H1 (cell line): ENCODE results near the gene ALG5. TPM values are rescaled to one million over a fixed set of nuclear protein-coding genes. Genes with fewer than 3 reads are reported as not detected.

Experiments used
- CTCF ChIA-PET: fragments of 300-600 bp; sonication (Branson Sonifier 250); formaldehyde crosslinking; loops from one replicate; lab custom pipeline; 2021; ENCODE audit not compliant: partially characterized antibody; lab: Charles Lee
- POLR2A ChIA-PET: fragments of 300-600 bp; sonication (Branson Sonifier 250); formaldehyde crosslinking; loops from one replicate; lab custom pipeline; 2021; ENCODE audit warnings: inconsistent platforms; ENCODE audit not compliant: partially characterized antibody; lab: Charles Lee
- DNase-seq, 2 experiments: peaks; one replicate each; pipeline versions ENCODE4 v3.0.0 to v3.0.0-alpha.2; 2010 to 2022; ENCODE audit warnings: low spot score in 2 of 2, low read depth in 1 of 2, mixed read lengths in 1 of 2
- FAIRE-seq: peaks from 2 replicates; lab custom pipeline; 2011; peaks lifted over from hg19 to GRCh38; lab: Jason Lieb, UNC
- H2AFZ ChIP-seq: 2 replicates; pipeline ENCODE4 v1.8.1; 2012; ENCODE audit warnings: low read length, inconsistent platforms
- H2AK5ac ChIP-seq: 2 replicates; pipeline ENCODE4 v1.6.1; 2013; ENCODE audit warnings: low read depth, low read length
- H2BK120ac ChIP-seq: replicated peaks from 2 replicates; pipeline ENCODE3; 2013; ENCODE audit warnings: low read depth, low read length, inconsistent platforms
- H2BK12ac ChIP-seq: 2 replicates; pipeline ENCODE4 v1.6.1; 2013; ENCODE audit warnings: low read depth, low read length
- H2BK15ac ChIP-seq: 2 replicates; pipeline ENCODE4 v1.6.1; 2013; ENCODE audit warnings: low read length
- H2BK20ac ChIP-seq: 2 replicates; pipeline ENCODE4 v1.6.1; 2013; ENCODE audit warnings: low read length
- H2BK5ac ChIP-seq: 2 replicates; pipeline ENCODE4 v1.6.1; 2013; ENCODE audit warnings: low read depth, low read length
- H3K14ac ChIP-seq: 2 replicates; pipeline ENCODE4 v1.6.1; 2013; ENCODE audit warnings: inconsistent platforms; ENCODE audit not compliant: insufficient read length
- H3K18ac ChIP-seq: 2 replicates; pipeline ENCODE4 v1.6.1; 2013; ENCODE audit warnings: low read length; ENCODE audit errors: extremely low read depth
- H3K23ac ChIP-seq: 2 replicates; pipeline ENCODE4 v1.6.1; 2013; ENCODE audit warnings: inconsistent platforms; ENCODE audit not compliant: insufficient read length
- H3K23me2 ChIP-seq: 2 replicates; pipeline ENCODE4 v1.6.1; 2013; ENCODE audit warnings: low read depth, low read length
- H3K27ac ChIP-seq: 2 replicates; pipeline ENCODE4 v1.6.1; 2011; ENCODE audit warnings: low read depth, low read length, inconsistent platforms
- H3K27me3 ChIP-seq, 4 experiments: replicated peaks in 1 of 4; 1 replicate in 1 of 4; 2 replicates in 3 of 4; pipeline versions ENCODE4 v1.6.1 to v1.8.1; 2011 to 2013; ENCODE audit warnings: low read length in 3 of 4, mild to moderate bottlenecking in 3 of 4, inconsistent platforms in 2 of 4, mixed read lengths in 2 of 4, moderate library complexity in 1 of 4; ENCODE audit not compliant: control insufficient read depth in 3 of 4, insufficient read depth in 3 of 4; ENCODE audit errors: extremely low read depth in 1 of 4
- H3K36me3 ChIP-seq, 4 experiments: 2 replicates each; pipeline versions ENCODE4 v1.6.1 to v1.8.1; 2011 to 2013; ENCODE audit warnings: mild to moderate bottlenecking in 4 of 4, low read length in 3 of 4, moderate library complexity in 2 of 4, control low read depth in 1 of 4, inconsistent platforms in 1 of 4; ENCODE audit not compliant: insufficient read depth in 4 of 4, control insufficient read depth in 2 of 4
- H3K4ac ChIP-seq: replicated peaks from 2 replicates; pipeline ENCODE3; 2013; ENCODE audit warnings: low read length, low read depth, mixed read lengths, inconsistent platforms; ENCODE audit not compliant: insufficient read length
- H3K4me1 ChIP-seq, 4 experiments: replicated peaks in 1 of 4; 1 replicate in 1 of 4; 2 replicates in 3 of 4; pipeline versions ENCODE4 v1.6.1 to v1.8.1; 2011 to 2013; ENCODE audit warnings: low read length in 3 of 4, inconsistent platforms in 2 of 4, mixed read lengths in 1 of 4; ENCODE audit not compliant: insufficient read depth in 4 of 4, control insufficient read depth in 3 of 4
- H3K4me2 ChIP-seq, 2 experiments: 2 replicates each; pipeline versions ENCODE4 v1.6.1 to v1.8.1; 2011 to 2013; ENCODE audit warnings: low read depth in 2 of 2, low read length in 2 of 2, control low read depth in 1 of 2, inconsistent platforms in 1 of 2, mild to moderate bottlenecking in 1 of 2; ENCODE audit not compliant: insufficient read depth in 1 of 2
- H3K4me3 ChIP-seq, 4 experiments: fragments of 200-600, 300-600 bp in 1 of 4; sonication (generic), shearing (Covaris generic), sonication (Bioruptor Twin) in 1 of 4; 2 replicates each; pipeline versions ENCODE4 v1.5.1 to v1.8.1; 2011 to 2016; ENCODE audit warnings: low read length in 4 of 4, low read depth in 3 of 4, control low read depth in 2 of 4, inconsistent platforms in 2 of 4, mild to moderate bottlenecking in 2 of 4, mixed read lengths in 1 of 4, moderate library complexity in 1 of 4; ENCODE audit not compliant: insufficient read depth in 2 of 4; ENCODE audit errors: extremely low read depth in 1 of 4
- H3K56ac ChIP-seq: replicated peaks from 2 replicates; pipeline ENCODE3; 2013; ENCODE audit warnings: low read depth, mild to moderate bottlenecking, mixed read lengths, low read length, inconsistent platforms; ENCODE audit not compliant: insufficient read length
- H3K79me1 ChIP-seq: 2 replicates; pipeline ENCODE4 v1.6.1; 2013; ENCODE audit warnings: low read depth, low read length, control low read depth
- H3K79me2 ChIP-seq, 2 experiments: 2 replicates each; pipeline versions ENCODE4 v1.6.1 to v1.8.1; 2012 to 2013; ENCODE audit warnings: low read length in 2 of 2, mild to moderate bottlenecking in 2 of 2, inconsistent platforms in 1 of 2; ENCODE audit not compliant: insufficient read depth in 2 of 2, control insufficient read depth in 1 of 2
- H3K9ac ChIP-seq, 4 experiments: replicated peaks in 1 of 4; 1 replicate in 1 of 4; 2 replicates in 3 of 4; pipeline versions ENCODE4 v1.6.1 to v1.8.1; 2011 to 2013; ENCODE audit warnings: low read depth in 3 of 4, low read length in 3 of 4, control low read depth in 2 of 4, mild to moderate bottlenecking in 2 of 4, moderate library complexity in 2 of 4, inconsistent platforms in 1 of 4; ENCODE audit errors: extremely low read depth in 1 of 4
- H3K9me3 ChIP-seq, 2 experiments: 2 replicates each; pipeline versions ENCODE4 v1.6.1 to v1.8.1; 2012 to 2013; ENCODE audit warnings: mild to moderate bottlenecking in 2 of 2, moderate library complexity in 2 of 2, control low read depth in 1 of 2, inconsistent platforms in 1 of 2, low read depth in 1 of 2, low read length in 1 of 2, mixed read lengths in 1 of 2; ENCODE audit not compliant: insufficient read depth in 2 of 2
- H4K20me1 ChIP-seq, 2 experiments: replicated peaks in 1 of 2; 2 replicates each; pipeline versions ENCODE3 to v1.8.1; 2011 to 2013; ENCODE audit warnings: inconsistent platforms in 2 of 2, low read length in 2 of 2, mild to moderate bottlenecking in 1 of 2; ENCODE audit not compliant: insufficient read depth in 2 of 2, control insufficient read depth in 1 of 2
- H4K5ac ChIP-seq: 2 replicates; pipeline ENCODE4 v1.6.1; 2013; ENCODE audit warnings: low read length, low read depth, mixed read lengths, inconsistent platforms; ENCODE audit not compliant: insufficient read length
- H4K8ac ChIP-seq: 2 replicates; pipeline ENCODE4 v1.8.0; 2013; ENCODE audit warnings: mild to moderate bottlenecking, moderate library complexity, low read length, inconsistent platforms; ENCODE audit not compliant: insufficient read depth; ENCODE audit errors: extremely low read depth
- H4K91ac ChIP-seq: replicated peaks from 2 replicates; pipeline ENCODE3; 2013; ENCODE audit warnings: low read length, mixed read lengths, inconsistent platforms; ENCODE audit not compliant: insufficient read length
- BCL11A ChIP-seq, 2 experiments: IDR thresholded peaks; one replicate each; pipeline ENCODE4 v1.6.1; 2011; ENCODE audit warnings: low read depth in 2 of 2, low read length in 2 of 2, mild to moderate bottlenecking in 2 of 2
- E2F6 ChIP-seq: IDR thresholded peaks from 2 replicates; pipeline ENCODE4 v1.6.1; 2012; ENCODE audit warnings: inconsistent platforms
- WGBS, 2 experiments: shearing (Covaris generic) in 1 of 2; methylation state at CpG; one replicate each; pipeline versions ENCODE4 v1.1.6 to v1.1.7; 2013 to 2015; ENCODE audit warnings: low lambda C conversion rate in 2 of 2, mixed read lengths in 2 of 2, inconsistent platforms in 1 of 2, low coverage in 1 of 2, missing lambda C conversion rate in 1 of 2; ENCODE audit not compliant: insufficient replicate concordance in 2 of 2, insufficient coverage in 1 of 2, insufficient read length in 1 of 2; ENCODE audit errors: extremely low coverage in 1 of 2, missing lambda C conversion rate in 1 of 2; 5-methylcytosine and 5-hydroxymethylcytosine counted together
- polyA plus RNA-seq, 7 experiments: library from polyadenylated mRNA; depleted of rRNA in 3 of 7; stranded (reverse) in 5 of 7; unstranded in 2 of 7; fragments of >200 nt in 5 of 7; fragments of 200-250 nt in 2 of 7; gene quantifications; 1 replicate in 5 of 7; 2 replicates in 1 of 7; 4 replicates in 1 of 7; pipeline versions ENCODE4 v1.2.1 to v1.2.3, GENCODE V29; 2011 to 2013; ENCODE audit warnings: missing spikeins in 2 of 7, mixed read lengths in 2 of 7
- total RNA-seq: library from RNA; stranded (reverse); fragmentation: NEBNext Ultra II Directional; extraction: Animal tissue kit (Norgen Biotek cat#: 25700); gene quantifications from 2 replicates; pipeline ENCODE4 v1.2.1, GENCODE V29; 2021

Gene ALG5
- total and polyA plus RNA-seq, 2 of the 8 experiments (the other 6 are each of a cell fraction or from before 2014, with no cell fraction given), result 15.0 to 24.3 TPM

GRCh38 chr13:36914648-36915047 lies 84.5 kb downstream of the ALG5 start:
- H3K36me3 ChIP-seq, result no peaks in the 10 kb centered on the region
- WGBS, 2 experiments, result 86% methylated on average over 4 of the region's 4 CpGs; no CpG with 5 or more reads in 1 of the 2 experiments
- no peak for FAIRE-seq
- no peak overlapping the region for H2BK5ac ChIP-seq
- H4K20me1 ChIP-seq, result no peaks in the 10 kb centered on the region
- peaks cover 3 to 5% (median 4%) of the 10 kb centered on the region in 4 experiments; a peak in 3 of 7 replicates for H3K4me1 ChIP-seq
- no peak overlapping the region for H3K14ac ChIP-seq
- no peak overlapping the region for H3K56ac ChIP-seq
- ChIA-PET CTCF (no interaction called here), POLR2A (no interaction called here)
- no peaks in the 10 kb centered on the region for H3K79me1 ChIP-seq
- H2BK120ac ChIP-seq, result no peak overlapping the region
- no peak overlapping the region for H3K4me2 ChIP-seq
- no peak overlapping the region for H4K91ac ChIP-seq
- no peak overlapping the region for H3K23ac ChIP-seq
- no peaks in the 10 kb centered on the region for H3K9me3 ChIP-seq
- H3K27ac ChIP-seq, result no peak overlapping the region
- H3K18ac ChIP-seq, result no peak overlapping the region
- H4K8ac ChIP-seq, result no peak overlapping the region
- H3K4ac ChIP-seq, result no peak overlapping the region
- no peak overlapping the region for H2BK15ac ChIP-seq
- H3K9ac ChIP-seq, result no peak overlapping the region
- no peaks in the 10 kb centered on the region for H3K79me2 ChIP-seq
- H2BK12ac ChIP-seq, result no peak overlapping the region
- peaks cover 1 to 15% (median 11%) of the 10 kb centered on the region in 4 experiments for H3K27me3 ChIP-seq
- no peak overlapping the region for H2AFZ ChIP-seq
- DNase-seq, result no peak
- no peak overlapping the region for H4K5ac ChIP-seq
- H3K4me3 ChIP-seq, result no peak overlapping the region
- peaks cover 8% of the 10 kb centered on the region; the same call in 1 of the 2 replicates for H3K23me2 ChIP-seq
- no peak overlapping the region for H2AK5ac ChIP-seq
- no peak overlapping the region for H2BK20ac ChIP-seq
- TF ChIP-seq E2F6 (no peak), BCL11A (IDR thresholded peaks at IDR 0.05; ENCODE audit: low read depth in 2 of 2, low read length in 2 of 2) (no peak)
